Measurements from ENCODE around the gene CEP72. TPM values are rescaled to one million over a fixed set of nuclear protein-coding genes. Genes with fewer than 3 reads are reported as not detected.

CEP72 gene
- total RNA-seq, 2 experiments from 2014 or later, result 21.6 to 22.5 TPM

DNA sequence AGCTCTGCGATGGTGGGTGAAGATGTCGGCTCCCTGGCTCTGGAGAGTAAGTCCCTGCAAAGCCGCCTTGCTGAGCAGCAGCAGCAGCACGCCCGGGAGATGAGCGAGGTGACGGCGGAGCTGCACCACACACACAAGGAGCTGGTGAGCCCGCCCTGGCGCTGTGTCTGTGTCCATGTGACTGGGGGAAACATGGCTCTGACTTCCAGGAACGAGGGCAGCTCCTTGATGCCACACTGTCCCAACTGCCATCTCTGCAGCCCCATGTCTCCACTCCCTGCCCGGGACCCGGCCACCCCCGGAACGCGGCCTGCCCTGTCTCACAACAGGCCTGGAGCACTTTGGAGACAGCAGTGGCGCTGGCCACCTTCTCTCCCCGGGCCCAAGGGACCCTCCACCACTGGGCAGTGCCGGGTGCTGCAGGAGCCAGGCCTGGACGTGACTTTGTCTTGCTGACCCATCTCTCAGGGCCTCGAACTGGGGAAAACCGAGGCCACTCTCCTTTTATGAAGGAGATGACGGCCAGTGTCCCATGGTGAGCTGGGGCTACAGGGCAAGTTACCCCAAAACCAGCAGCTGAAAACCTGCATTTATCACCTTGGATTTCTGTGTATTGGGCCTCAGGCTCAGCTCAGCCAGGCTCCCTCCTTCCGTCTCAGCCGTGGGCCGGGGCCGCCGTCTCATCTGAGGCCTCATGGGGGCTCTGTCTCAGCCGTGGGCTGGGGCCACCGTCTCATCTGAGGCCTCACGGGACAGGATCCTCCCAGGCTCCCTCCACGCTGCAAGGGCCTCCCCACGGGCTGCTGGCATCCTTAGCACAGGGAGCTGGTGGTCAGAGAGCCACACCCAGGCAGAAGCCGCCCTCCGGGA is 28.6 kb downstream of the CEP72 start:
- Mint-ChIP-seq H3K36me3 (peaks cover 31% of the 10 kb centered on the region), H3K4me1 (ENCODE audit: low read depth) (peaks cover 2% of the 10 kb centered on the region), H3K27me3 (no peaks in the 10 kb centered on the region), H3K27ac (no peak overlapping the region), H3K9me3 (no peaks in the 10 kb centered on the region), H3K4me3 (no peak overlapping the region)
- ChIA-PET CTCF (no interaction called here), POLR2A (no interaction called here)
- intact Hi-C loops (cut with micrococcal nuclease), result no loop called here
- DNase-seq, result no peak

DNA sequence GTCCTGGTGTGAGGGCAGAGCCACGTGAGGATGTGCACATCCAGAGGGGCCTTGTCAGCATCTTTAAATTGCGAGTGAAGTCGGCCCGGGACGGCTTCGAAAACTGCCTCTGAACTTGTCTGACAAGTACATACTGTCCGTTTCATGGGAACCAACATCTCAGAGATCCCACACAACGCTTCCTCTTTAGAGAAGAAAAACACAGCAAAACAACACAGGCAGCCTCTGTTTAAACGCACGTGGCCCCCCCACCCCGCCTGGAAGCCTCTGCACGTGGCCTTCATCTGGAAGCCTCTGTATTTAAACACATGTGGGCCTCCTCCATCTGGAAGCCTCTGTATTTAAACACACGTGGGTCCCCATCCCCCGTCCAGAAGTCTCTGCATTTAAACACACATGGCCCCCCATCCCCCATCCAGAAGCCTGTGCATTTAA is 29.2 kb downstream of the CEP72 start:
- Mint-ChIP-seq H3K4me3 (no peak overlapping the region), H3K27me3 (no peaks in the 10 kb centered on the region), H3K27ac (no peak overlapping the region), H3K4me1 (ENCODE audit: low read depth) (peaks cover 2% of the 10 kb centered on the region), H3K9me3 (no peaks in the 10 kb centered on the region), H3K36me3 (peaks cover 30% of the 10 kb centered on the region)
- no peak for DNase-seq
- intact Hi-C loops (cut with micrococcal nuclease), result no loop called here
- ChIA-PET POLR2A (no interaction called here), CTCF (no interaction called here)

DNA sequence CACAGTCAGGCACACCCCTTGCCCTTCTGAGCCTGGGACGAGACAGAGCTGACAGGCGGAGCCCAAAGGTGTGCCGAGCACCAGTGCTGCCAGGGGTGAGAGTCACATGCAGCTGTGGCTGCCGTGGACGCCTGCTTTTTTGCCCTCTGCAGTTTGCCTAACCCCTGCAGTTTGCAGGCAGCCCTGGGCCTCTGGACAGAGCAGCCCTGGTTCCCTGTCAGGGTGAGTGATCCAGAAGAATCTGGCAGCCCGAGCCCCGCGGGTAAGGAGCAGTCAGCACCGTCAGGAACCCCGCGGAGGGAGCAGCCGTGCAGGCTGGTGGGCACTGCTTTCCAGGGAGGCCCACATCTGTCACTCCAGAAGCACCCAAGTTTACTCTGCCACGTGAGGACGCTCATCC is 30.3 kb downstream of the CEP72 start:
- Mint-ChIP-seq H3K36me3 (peaks cover 25% of the 10 kb centered on the region), H3K4me1 (ENCODE audit: low read depth) (peaks cover 2% of the 10 kb centered on the region), H3K4me3 (no peak overlapping the region), H3K27me3 (no peaks in the 10 kb centered on the region), H3K27ac (no peak overlapping the region), H3K9me3 (no peaks in the 10 kb centered on the region)
- POLR2A ChIA-PET, result interaction anchor here (0.6 kb wide), 1 partner anchor 28 kb away, joined by 3 read pairs; no protein-coding TSS in a partner anchor
- CTCF ChIA-PET, result no interaction called here
- intact Hi-C loops (cut with micrococcal nuclease), result no loop called here
- DNase-seq, result no peak

DNA sequence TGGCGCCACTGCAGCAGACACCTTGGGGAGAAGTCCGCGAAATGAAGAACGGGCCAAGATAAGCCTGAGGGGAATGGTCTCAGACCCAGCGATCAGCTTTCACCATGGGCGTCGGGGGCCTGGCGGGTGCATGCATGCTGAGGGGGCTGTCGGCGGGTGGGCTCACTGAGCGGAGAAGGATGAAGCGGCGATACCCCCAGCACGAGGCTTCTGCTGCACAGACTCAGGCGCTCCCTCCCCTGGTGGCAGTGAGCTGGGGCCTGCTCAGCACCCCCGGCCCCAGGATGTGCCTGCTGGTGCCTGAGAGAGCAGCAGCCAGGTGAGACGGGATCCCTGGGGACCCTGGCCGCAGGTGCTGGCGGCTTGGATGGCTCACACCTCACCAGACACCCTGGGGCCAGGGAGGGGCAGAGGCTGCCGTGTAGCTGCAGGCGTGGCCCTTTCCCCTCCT is 31.2 kb downstream of the CEP72 start:
- ChIA-PET CTCF (interaction anchor here (1.3 kb wide), 1 partner anchor 27 kb away, joined by 3 read pairs; no protein-coding TSS in a partner anchor), POLR2A (interaction anchor here (0.6 kb wide), 1 partner anchor 29 kb away, joined by 3 read pairs; no protein-coding TSS in a partner anchor)
- Mint-ChIP-seq H3K9me3 (no peaks in the 10 kb centered on the region), H3K4me3 (no peak overlapping the region), H3K4me1 (ENCODE audit: low read depth) (peaks cover 2% of the 10 kb centered on the region), H3K36me3 (peaks cover 19% of the 10 kb centered on the region), H3K27ac (no peak overlapping the region), H3K27me3 (no peaks in the 10 kb centered on the region)
- intact Hi-C loops (cut with micrococcal nuclease), result no loop called here
- DNase-seq, result no peak

DNA sequence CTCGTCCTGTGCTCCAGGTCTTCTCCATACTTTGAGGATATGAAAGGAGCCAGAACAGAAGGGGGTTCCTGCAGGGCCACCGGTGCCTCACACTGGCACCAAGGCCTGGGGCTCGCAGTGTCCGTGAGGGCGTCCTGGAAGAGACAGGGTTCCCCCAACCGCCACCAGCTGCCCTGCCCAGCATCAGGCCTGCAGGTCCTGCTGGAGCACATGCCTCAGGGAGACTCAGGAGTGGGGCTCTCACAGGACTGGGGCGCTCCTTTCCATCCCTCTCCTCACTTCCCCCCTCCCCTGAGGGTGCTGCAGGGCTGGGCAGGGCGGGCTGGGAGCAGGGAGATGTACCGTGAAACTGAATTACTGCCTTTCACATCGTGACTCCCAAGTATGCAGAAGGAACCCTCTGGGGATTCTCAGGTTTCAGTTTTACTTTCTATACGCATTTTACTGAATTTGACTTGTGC is 31.7 kb downstream of the CEP72 start:
- ChIA-PET CTCF (interaction anchor here (1.3 kb wide), 1 partner anchor 26 kb away, joined by 3 read pairs; no protein-coding TSS in a partner anchor), POLR2A (no interaction called here)
- intact Hi-C loops (cut with micrococcal nuclease), result no loop called here
- H3K4me1 Mint-ChIP-seq (ENCODE audit: low read depth), result peaks cover 2% of the 10 kb centered on the region
- H3K36me3 Mint-ChIP-seq, result peaks cover 19% of the 10 kb centered on the region
- no peaks in the 10 kb centered on the region for H3K27me3 Mint-ChIP-seq
- H3K27ac Mint-ChIP-seq, result no peak overlapping the region
- H3K9me3 Mint-ChIP-seq, result no peaks in the 10 kb centered on the region
- H3K4me3 Mint-ChIP-seq, result no peak overlapping the region
- no peak for DNase-seq

DNA sequence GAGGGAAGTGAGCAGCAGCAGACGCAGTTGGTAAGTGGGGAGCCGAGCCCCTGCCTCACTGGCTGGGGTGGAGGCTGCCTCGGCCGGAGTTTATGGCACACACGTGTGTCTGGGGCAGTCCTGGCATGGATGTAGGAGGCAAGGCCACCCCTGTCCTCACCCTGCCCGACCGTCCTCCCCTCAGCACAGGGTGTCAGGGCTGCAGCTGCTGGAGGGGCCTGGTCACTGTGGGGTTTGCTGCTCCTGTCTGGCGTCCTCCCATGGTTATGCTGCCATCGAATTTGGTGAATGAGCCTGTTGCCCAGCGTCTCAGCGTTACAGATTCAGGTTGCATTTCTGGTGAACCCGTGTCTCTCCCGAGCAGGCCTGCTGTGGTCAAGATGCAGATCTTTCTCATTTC is 32.4 kb downstream of the CEP72 start:
- no peak for DNase-seq
- POLR2A ChIA-PET, result no interaction called here
- H3K27ac Mint-ChIP-seq, result no peak overlapping the region
- H3K4me1 Mint-ChIP-seq (ENCODE audit: low read depth), result peaks cover 2% of the 10 kb centered on the region
- no peaks in the 10 kb centered on the region for H3K9me3 Mint-ChIP-seq
- H3K4me3 Mint-ChIP-seq, result no peak overlapping the region
- intact Hi-C loops (cut with micrococcal nuclease), result no loop called here
- CTCF ChIA-PET, result no interaction called here
- no peaks in the 10 kb centered on the region for H3K27me3 Mint-ChIP-seq
- peaks cover 18% of the 10 kb centered on the region for H3K36me3 Mint-ChIP-seq

DNA sequence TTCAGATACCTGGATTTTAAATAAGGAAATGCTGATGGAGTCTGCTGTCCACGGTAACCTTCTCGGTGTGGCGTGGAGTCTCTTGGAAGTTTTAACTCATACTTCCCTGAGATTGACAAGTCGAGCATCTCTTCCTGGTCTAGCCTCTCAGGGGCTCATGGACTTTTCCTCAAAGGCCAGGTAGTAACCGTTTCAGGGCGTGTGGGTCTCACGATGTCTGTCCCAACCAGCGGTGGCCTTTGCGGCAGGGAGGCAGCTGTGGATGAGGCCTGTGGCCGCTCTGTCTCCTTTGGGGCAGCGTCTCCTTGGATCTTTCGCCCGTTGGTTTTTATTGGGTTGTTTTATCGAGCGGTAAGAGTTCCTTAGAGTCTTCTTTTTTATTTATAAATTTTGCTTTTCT is 32.8 kb downstream of the CEP72 start:
- CTCF ChIA-PET, result no interaction called here
- Mint-ChIP-seq H3K27me3 (no peaks in the 10 kb centered on the region), H3K4me1 (ENCODE audit: low read depth) (peaks cover 2% of the 10 kb centered on the region), H3K36me3 (peaks cover 18% of the 10 kb centered on the region), H3K4me3 (no peak overlapping the region), H3K9me3 (no peaks in the 10 kb centered on the region), H3K27ac (no peak overlapping the region)
- intact Hi-C loops (cut with micrococcal nuclease), result no loop called here
- POLR2A ChIA-PET, result no interaction called here
- no peak for DNase-seq

DNA sequence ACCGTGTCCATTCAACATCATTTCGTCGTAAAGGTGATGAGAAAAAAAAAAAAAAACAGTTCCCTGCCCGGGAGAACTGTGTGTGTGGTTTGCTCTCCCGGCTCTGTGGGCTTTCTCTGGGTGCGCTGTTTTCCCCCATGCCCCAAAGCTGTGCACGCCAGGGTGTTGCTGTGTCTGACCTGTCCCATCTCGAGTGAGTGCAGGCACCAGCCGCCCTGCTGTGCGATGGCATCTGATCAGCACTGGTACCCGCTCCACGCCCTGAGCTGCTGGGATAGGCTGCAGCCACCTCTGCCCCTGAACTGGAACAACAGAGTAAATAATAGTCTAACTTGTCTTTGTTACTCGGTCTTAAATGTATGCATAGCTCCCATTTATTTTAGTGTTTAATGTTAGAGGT is 33.3 kb downstream of the CEP72 start:
- H3K9me3 Mint-ChIP-seq, result no peaks in the 10 kb centered on the region
- intact Hi-C loops (cut with micrococcal nuclease), result no loop called here
- DNase-seq, result no peak
- H3K4me1 Mint-ChIP-seq (ENCODE audit: low read depth), result peaks cover 2% of the 10 kb centered on the region
- POLR2A ChIA-PET, result no interaction called here
- CTCF ChIA-PET, result no interaction called here
- no peak overlapping the region for H3K4me3 Mint-ChIP-seq
- H3K27me3 Mint-ChIP-seq, result no peaks in the 10 kb centered on the region
- H3K36me3 Mint-ChIP-seq, result peaks cover 15% of the 10 kb centered on the region
- no peak overlapping the region for H3K27ac Mint-ChIP-seq

DNA sequence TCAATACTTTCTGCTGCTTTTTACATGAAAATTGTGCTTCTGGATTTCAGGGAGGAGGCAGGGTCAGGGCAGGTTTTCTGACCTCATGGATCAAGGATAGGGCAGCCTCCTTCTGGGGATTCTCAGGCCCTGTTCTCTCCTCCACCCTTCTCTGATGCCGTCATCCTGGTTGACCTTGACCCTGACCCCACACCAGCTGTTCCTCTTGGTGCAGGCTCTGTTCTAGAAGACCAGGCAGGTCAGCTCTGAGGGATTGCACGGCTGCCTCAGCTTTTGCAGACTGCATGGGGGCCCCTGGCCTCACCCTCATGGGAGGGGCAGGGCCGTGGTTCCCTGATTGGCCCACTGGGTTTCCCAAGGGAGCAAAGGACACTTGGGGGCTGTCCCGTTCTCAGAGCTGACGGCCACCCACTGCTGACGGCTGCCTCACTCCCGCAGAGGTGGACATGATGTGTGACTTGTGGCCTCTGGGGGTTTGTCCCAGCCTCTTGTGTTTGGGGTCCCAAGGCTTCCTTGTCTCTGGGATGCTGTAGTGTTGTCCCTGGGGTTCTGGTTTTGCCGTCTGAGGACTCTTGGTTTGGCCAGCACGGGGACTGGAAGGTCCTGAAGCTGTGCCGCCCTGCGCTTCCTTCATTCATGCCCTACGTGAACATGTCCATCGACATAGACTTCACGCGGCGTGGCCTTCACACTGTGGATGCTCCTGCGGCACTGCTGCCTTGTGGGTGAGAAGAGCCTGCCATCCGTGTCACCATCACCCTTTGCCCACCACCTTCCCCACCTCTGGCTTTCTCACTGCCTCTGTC is 34.5 kb downstream of the CEP72 start:
- Mint-ChIP-seq H3K4me1 (ENCODE audit: low read depth) (peaks cover 2% of the 10 kb centered on the region), H3K27ac (no peak overlapping the region), H3K4me3 (no peak overlapping the region), H3K27me3 (no peaks in the 10 kb centered on the region), H3K9me3 (no peaks in the 10 kb centered on the region), H3K36me3 (peaks cover 12% of the 10 kb centered on the region)
- no peak for DNase-seq
- ChIA-PET CTCF (interaction anchor here (0.5 kb wide), 1 partner anchor 159 kb away, joined by 3 read pairs; no protein-coding TSS in a partner anchor), POLR2A (interaction anchor here (1.2 kb wide), 1 partner anchor 35 kb away, joined by 3 read pairs; the partner anchor contains the start of gene CEP72)
- intact Hi-C loops (cut with micrococcal nuclease), result no loop called here

DNA sequence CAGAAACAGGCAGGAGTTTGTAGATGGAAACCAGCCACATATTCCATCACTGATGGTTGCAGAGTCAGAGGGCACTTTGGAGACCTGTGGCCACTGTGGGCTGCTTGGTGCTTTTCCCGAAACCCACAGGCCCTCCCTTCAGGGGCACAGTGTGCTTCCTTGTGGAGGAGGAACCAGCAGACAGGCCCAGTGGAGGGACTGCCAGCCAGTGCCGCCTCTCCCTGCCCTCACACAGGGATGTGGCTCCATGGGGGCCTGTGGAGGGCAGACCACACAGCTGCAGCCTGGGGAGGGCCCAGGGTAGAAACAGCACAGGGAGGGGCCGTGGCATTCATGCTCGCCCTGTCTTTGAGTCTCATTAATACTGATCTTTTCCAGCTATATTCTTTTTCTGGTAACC is 35.2 kb downstream of the CEP72 start:
- Mint-ChIP-seq H3K27ac (no peak overlapping the region), H3K4me1 (ENCODE audit: low read depth) (peaks cover 2% of the 10 kb centered on the region), H3K36me3 (peaks cover 18% of the 10 kb centered on the region), H3K4me3 (no peak overlapping the region), H3K27me3 (no peaks in the 10 kb centered on the region), H3K9me3 (no peaks in the 10 kb centered on the region)
- CTCF ChIA-PET, result no interaction called here
- DNase-seq, result no peak
- intact Hi-C loops (cut with micrococcal nuclease), result no loop called here
- POLR2A ChIA-PET, result interaction anchor here (1.2 kb wide), 1 partner anchor 36 kb away, joined by 3 read pairs; the partner anchor contains the start of gene CEP72

DNA sequence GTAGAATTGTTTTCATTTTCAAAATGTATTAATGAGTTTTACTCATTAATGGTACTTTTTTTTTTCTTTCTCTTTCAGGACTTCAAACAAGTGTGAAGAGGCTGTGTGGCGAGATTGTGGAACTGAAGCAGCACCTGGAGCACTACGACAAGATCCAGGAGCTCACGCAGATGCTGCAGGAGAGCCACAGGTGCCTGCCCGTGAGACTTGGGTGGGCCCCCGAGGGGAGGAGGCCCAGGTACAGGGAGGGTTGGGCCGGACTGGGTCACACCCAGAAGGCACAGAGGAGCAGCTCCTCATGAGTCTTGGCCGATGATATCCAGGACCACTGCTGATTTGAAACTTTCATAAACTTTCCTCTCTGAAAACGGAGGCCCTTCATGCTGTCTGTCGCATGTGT is 35.6 kb downstream of the CEP72 start:
- no peak overlapping the region for H3K27ac Mint-ChIP-seq
- intact Hi-C loops (cut with micrococcal nuclease), result no loop called here
- H3K4me3 Mint-ChIP-seq, result no peak overlapping the region
- CTCF ChIA-PET, result no interaction called here
- H3K27me3 Mint-ChIP-seq, result no peaks in the 10 kb centered on the region
- DNase-seq, result no peak
- POLR2A ChIA-PET, result no interaction called here
- H3K36me3 Mint-ChIP-seq, result peaks cover 22% of the 10 kb centered on the region
- no peaks in the 10 kb centered on the region for H3K9me3 Mint-ChIP-seq
- peaks cover 2% of the 10 kb centered on the region for H3K4me1 Mint-ChIP-seq (ENCODE audit: low read depth)

DNA sequence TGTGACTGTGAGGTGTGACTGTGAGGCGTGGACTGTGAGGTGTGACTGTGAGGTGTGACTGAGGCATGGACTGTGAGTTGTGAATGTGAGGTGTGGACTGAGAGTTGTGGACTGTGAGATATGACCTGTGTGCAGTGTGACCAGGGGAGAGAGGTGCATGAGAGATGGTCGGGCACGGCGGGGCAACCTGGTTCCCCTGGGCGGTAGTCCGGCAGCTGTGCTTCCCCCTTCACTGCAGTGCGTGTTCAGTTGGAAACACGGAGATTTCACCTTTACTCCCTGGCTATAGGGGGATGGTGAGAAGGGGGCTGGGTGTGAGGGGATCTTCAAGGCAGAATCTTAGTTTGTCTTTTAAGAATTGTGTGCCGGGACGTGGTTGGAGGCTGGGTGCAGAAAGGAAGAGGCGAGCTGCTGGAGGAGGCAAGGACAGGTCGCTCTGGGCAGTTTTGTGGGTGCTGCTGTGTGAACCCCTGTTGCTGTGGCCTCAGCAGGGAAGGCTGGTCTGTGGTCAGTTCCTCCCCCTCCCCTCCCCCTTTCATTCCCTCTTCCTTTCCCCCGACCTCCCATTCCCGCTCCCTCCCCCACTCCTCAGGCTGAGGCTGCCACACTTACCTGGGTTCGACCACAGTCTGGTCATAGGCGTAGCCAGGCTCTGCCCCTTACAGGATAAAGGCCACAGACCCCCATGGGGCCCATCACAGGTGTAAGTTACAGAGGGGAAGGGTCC is 39.3 kb downstream of the CEP72 start:
- no peaks in the 10 kb centered on the region for H3K4me1 Mint-ChIP-seq (ENCODE audit: low read depth)
- H3K27ac Mint-ChIP-seq, result no peak overlapping the region
- CTCF ChIA-PET, result no interaction called here
- no peak overlapping the region for H3K4me3 Mint-ChIP-seq
- H3K9me3 Mint-ChIP-seq, result no peaks in the 10 kb centered on the region
- no peak for DNase-seq
- POLR2A ChIA-PET, result no interaction called here
- H3K36me3 Mint-ChIP-seq, result peaks cover 19% of the 10 kb centered on the region
- intact Hi-C loops (cut with micrococcal nuclease), result no loop called here
- H3K27me3 Mint-ChIP-seq, result no peaks in the 10 kb centered on the region

Data from activated CD4-positive, alpha-beta memory T cell treated with anti-CD3 and anti-CD28 coated beads for 36 hours (primary cell).